ENCODE results near the gene MYO6.

- TF ChIP-seq CTCF (IDR thresholded peaks at IDR 0.05) (no peak), POLR2AphosphoS5 (IDR thresholded peaks at IDR 0.05) (no peak), POLR2A (IDR thresholded peaks at IDR 0.05) (no peak), EP300 (IDR thresholded peaks at IDR 0.05; ENCODE audit: low read depth) (no peak)
Measured at GRCh38 chr6:75893776-75894152, 144.7 kb downstream of the MYO6 start.
